Endothelial cell of hepatic sinusoid (primary cell): ENCODE results near the gene TAF6L.
"Not testable (repeated sequence)": the region's sequence is repeated elsewhere in the genome, so short reads cannot be mapped to it uniquely, and the experiment has no call there.

Source experiments
- in situ Hi-C: cut with HindIII; loops from 2 replicates; pipeline ENCODE4 v1.10.0; 2017; ENCODE audit warnings: low sequenced_read_pairs

TAF6L gene

GRCh38 chr11:62753736-62754603 lies 17.2 kb upstream of the TAF6L start, which contains the start of gene ZBTB3:
Gene ZBTB3, minus strand, starts transcription at chr11:62754160. Its CDS starts 496 bp downstream, at chr11:62753664.
- in situ Hi-C loops: loop anchor here (5.0 kb wide), 1 partner anchor 117 kb away; no protein-coding TSS in a partner anchor

GRCh38 chr11:62755086-62755615 lies 16.0 kb upstream of the TAF6L start:
- in situ Hi-C loops: no loop called here

GRCh38 chr11:62757846-62758788 lies 13.1 kb upstream of the TAF6L start:
- in situ Hi-C loops: no loop called here

GRCh38 chr11:62760867-62761227 lies 10.3 kb upstream of the TAF6L start:
- in situ Hi-C loops: not testable (repeated sequence)

GRCh38 chr11:62770778-62771143 lies 435 bp upstream of the TAF6L start:
- in situ Hi-C loops: loop anchor here (5.0 to 10.0 kb wide), 2 partner anchors 56 to 98 kb away; partner anchors contain the start of genes LBHD1 and UQCC3

- in situ Hi-C loops: loop anchor here (5.0 to 10.0 kb wide), 2 partner anchors 60 to 102 kb away; partner anchors contain the start of genes LBHD1 and UQCC3
Observed at GRCh38 chr11:62774407-62774806, 3.2 kb downstream of the TAF6L start.

GRCh38 chr11:62775646-62776045 lies 4.5 kb downstream of the TAF6L start:
- in situ Hi-C loops: loop anchor here (10.0 kb wide), 1 partner anchor 61 kb away; no protein-coding TSS in a partner anchor

GRCh38 chr11:62777389-62777788 lies 6.2 kb downstream of the TAF6L start:
- in situ Hi-C loops: loop anchor here (10.0 kb wide), 1 partner anchor 63 kb away; no protein-coding TSS in a partner anchor

- in situ Hi-C loops: loop anchor here (10.0 kb wide), 1 partner anchor 64 kb away; no protein-coding TSS in a partner anchor
Observed at GRCh38 chr11:62778441-62778840, 7.2 kb downstream of the TAF6L start.

GRCh38 chr11:62782753-62783152 lies 11.6 kb downstream of the TAF6L start:
- in situ Hi-C loops: no loop called here

GRCh38 chr11:62786318-62787004 lies 15.3 kb downstream of the TAF6L start:
- in situ Hi-C loops: no loop called here

GRCh38 chr11:62787005-62787759 lies 16.0 kb downstream of the TAF6L start, which contains the start of gene TMEM179B:
Gene TMEM179B, plus strand, starts transcription at chr11:62787402. Its CDS starts 30 bp downstream, at chr11:62787432.
- in situ Hi-C loops: no loop called here

- in situ Hi-C loops: no loop called here
Observed at GRCh38 chr11:62788991-62789390, 17.8 kb downstream of the TAF6L start.

- in situ Hi-C loops: no loop called here
Observed at GRCh38 chr11:62789576-62789975, 18.4 kb downstream of the TAF6L start.

GRCh38 chr11:62791501-62792201 lies 20.5 kb downstream of the TAF6L start, which contains the start of gene TMEM223:
Gene TMEM223, minus strand, starts transcription at chr11:62792006. Its CDS starts 12 bp downstream, at chr11:62791994.
- in situ Hi-C loops: no loop called here

GRCh38 chr11:62792202-62792575 lies 21.0 kb downstream of the TAF6L start:
- in situ Hi-C loops: no loop called here

- in situ Hi-C loops: no loop called here
Observed at GRCh38 chr11:62794201-62794775, 23.1 kb downstream of the TAF6L start.

GRCh38 chr11:62796281-62796680 lies 25.1 kb downstream of the TAF6L start:
- in situ Hi-C loops: loop anchor here (5.0 kb wide), 1 partner anchor 41 kb away; the partner anchor contains the start of gene WDR74
